Measurements from ENCODE around the gene SYNE2.

DNA sequence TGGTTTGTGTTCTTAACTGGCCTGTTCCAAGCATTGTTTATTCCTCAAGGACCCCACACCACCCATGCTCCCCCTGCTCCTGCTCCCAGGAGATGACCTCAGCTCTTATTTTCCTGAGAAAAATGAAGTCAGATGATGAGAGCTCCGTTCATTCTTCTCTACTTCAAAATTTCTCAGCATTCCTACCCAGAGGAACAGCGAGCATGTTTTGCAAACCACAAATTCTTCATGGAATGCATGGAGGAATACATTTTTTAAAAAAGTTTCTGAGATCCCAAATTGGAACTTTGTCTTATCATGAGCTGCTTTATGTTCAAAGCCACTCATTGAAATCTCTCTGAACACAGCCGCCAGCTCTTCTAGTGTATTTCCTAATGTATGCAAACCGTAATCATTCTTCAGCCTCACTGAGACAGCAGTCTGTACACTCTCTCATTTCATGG lies 44.9 kb downstream of the SYNE2 start:
- TF ChIP-seq, protein P1, sequence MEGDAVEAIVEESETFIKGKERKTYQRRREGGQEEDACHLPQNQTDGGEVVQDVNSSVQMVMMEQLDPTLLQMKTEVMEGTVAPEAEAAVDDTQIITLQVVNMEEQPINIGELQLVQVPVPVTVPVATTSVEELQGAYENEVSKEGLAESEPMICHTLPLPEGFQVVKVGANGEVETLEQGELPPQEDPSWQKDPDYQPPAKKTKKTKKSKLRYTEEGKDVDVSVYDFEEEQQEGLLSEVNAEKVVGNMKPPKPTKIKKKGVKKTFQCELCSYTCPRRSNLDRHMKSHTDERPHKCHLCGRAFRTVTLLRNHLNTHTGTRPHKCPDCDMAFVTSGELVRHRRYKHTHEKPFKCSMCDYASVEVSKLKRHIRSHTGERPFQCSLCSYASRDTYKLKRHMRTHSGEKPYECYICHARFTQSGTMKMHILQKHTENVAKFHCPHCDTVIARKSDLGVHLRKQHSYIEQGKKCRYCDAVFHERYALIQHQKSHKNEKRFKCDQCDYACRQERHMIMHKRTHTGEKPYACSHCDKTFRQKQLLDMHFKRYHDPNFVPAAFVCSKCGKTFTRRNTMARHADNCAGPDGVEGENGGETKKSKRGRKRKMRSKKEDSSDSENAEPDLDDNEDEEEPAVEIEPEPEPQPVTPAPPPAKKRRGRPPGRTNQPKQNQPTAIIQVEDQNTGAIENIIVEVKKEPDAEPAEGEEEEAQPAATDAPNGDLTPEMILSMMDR (IDR thresholded peaks at IDR 0.05 in 4 of 5, conservative IDR thresholded peaks at IDR 0.05 in 1 of 5): no peak
- no peak for TF ChIP-seq POLR2A (IDR thresholded peaks at IDR 0.05)
